Measurements from ENCODE around the gene UQCRHL. TPM values are rescaled to one million over a fixed set of nuclear protein-coding genes. Genes with fewer than 3 reads are reported as not detected.

Gene UQCRHL
- total and polyA plus RNA-seq, 2 of the 8 experiments (the other 6 are each of a cell fraction or from before 2014, with no cell fraction given) = 3.7 to 3.9 TPM

- Histone ChIP-seq H4K5ac (ENCODE audit: insufficient read length, low read depth, low read length) (no peak overlapping the region), H4K8ac (ENCODE audit: extremely low read depth, insufficient read depth, low read length) (no peak overlapping the region), H3K23ac (ENCODE audit: insufficient read length) (no peak overlapping the region), H2BK20ac (ENCODE audit: low read length) (no peak overlapping the region), H2AK5ac (ENCODE audit: low read depth, low read length) (no peak overlapping the region), H2BK5ac (ENCODE audit: low read depth, low read length) (no peak overlapping the region), H3K4ac (replicated peaks; ENCODE audit: insufficient read length, low read depth, low read length) (no peak overlapping the region), H2BK12ac (ENCODE audit: low read depth, low read length) (no peak overlapping the region), H3K9ac (replicated peaks in 1 of 4; ENCODE audit: extremely low read depth in 1 of 4, low read depth in 3 of 4, low read length in 3 of 4) (no peak overlapping the region), H3K79me2 (ENCODE audit: control insufficient read depth in 1 of 2, insufficient read depth in 2 of 2, low read length in 2 of 2) (no peaks in the 10 kb centered on the region), H3K27ac (ENCODE audit: low read depth, low read length) (no peak overlapping the region), H2AFZ (ENCODE audit: low read length) (no peak overlapping the region), H3K79me1 (ENCODE audit: low read depth, low read length) (0 out of 2 replicates have a peak, but pooled peaks cover 3% of the 10 kb centered on the region), H3K9me3 (ENCODE audit: insufficient read depth in 2 of 2, low read depth in 1 of 2, low read length in 1 of 2) (no peaks in the 10 kb centered on the region), H2BK15ac (ENCODE audit: low read length) (no peak overlapping the region), H3K4me3 (ENCODE audit: extremely low read depth in 1 of 4, insufficient read depth in 2 of 4, low read depth in 3 of 4, low read length in 4 of 4) (no peak overlapping the region), H3K4me2 (ENCODE audit: insufficient read depth in 1 of 2, low read depth in 2 of 2, low read length in 2 of 2) (no peak overlapping the region), H4K91ac (replicated peaks; ENCODE audit: insufficient read length, low read length) (no peak overlapping the region), H3K18ac (ENCODE audit: extremely low read depth, low read length) (no peak overlapping the region), H3K36me3 (ENCODE audit: control insufficient read depth in 2 of 4, insufficient read depth in 4 of 4, low read length in 3 of 4) (peaks cover 31 to 82% (median 60%) of the 10 kb centered on the region in 4 experiments), H3K56ac (replicated peaks; ENCODE audit: insufficient read length, low read depth, low read length) (no peak overlapping the region), H3K4me1 (replicated peaks in 1 of 4; ENCODE audit: control insufficient read depth in 3 of 4, insufficient read depth in 4 of 4, low read length in 3 of 4) (no peaks in the 10 kb centered on the region), H3K27me3 (replicated peaks in 1 of 4; ENCODE audit: control insufficient read depth in 3 of 4, extremely low read depth in 1 of 4, insufficient read depth in 3 of 4, low read length in 3 of 4) (no peaks in the 10 kb centered on the region), H4K20me1 (replicated peaks in 1 of 2; ENCODE audit: control insufficient read depth in 1 of 2, insufficient read depth in 2 of 2, low read length in 2 of 2) (peaks cover 3 to 6% of the 10 kb centered on the region in 2 experiments), H3K23me2 (ENCODE audit: low read depth, low read length) (no peaks in the 10 kb centered on the region), H2BK120ac (replicated peaks; ENCODE audit: low read depth, low read length) (no peak overlapping the region), H3K14ac (ENCODE audit: insufficient read length) (no peak overlapping the region)
- WGBS, 2 experiments (ENCODE audit: extremely low coverage in 1 of 2, insufficient coverage in 1 of 2, insufficient read length in 1 of 2, insufficient replicate concordance in 2 of 2, low coverage in 1 of 2, low lambda C conversion rate in 2 of 2, missing lambda C conversion rate in 1 of 2) = 92% methylated on average over 2 of the region's 2 CpGs; no CpG with 5 or more reads in 1 of the 2 experiments
- no peak for TF ChIP-seq KDM4A (IDR thresholded peaks at IDR 0.05; ENCODE audit: low read depth, low read length, severe bottlenecking)
- no peak for TF ChIP-seq CBX5 (IDR thresholded peaks at IDR 0.05; ENCODE audit: low read depth, low read length)
- TF ChIP-seq CEBPB (IDR thresholded peaks at IDR 0.05; ENCODE audit: low read depth, low read length) = no peak
- no peak for TF ChIP-seq NRF1 (IDR thresholded peaks at IDR 0.05; ENCODE audit: low read depth, low read length)
- TF ChIP-seq CHD2 (IDR thresholded peaks at IDR 0.05; ENCODE audit: low read length) = no peak
- FAIRE-seq (no peak), DNase-seq (ENCODE audit: low read depth in 1 of 2, low spot score in 2 of 2) (no peak)
- CTCF ChIA-PET (ENCODE audit: partially characterized antibody) = interaction anchor here (0.7 to 1.0 kb wide), 2 partner anchors 15 to 17 kb away, joined by 3 read pairs; no protein-coding TSS in a partner anchor
- POLR2A ChIA-PET (ENCODE audit: partially characterized antibody) = interaction anchor here (0.6 to 6.3 kb wide), 8 partner anchors 10 to 186 kb away, joined by 3 to 33 read pairs (median 4); no protein-coding TSS in a partner anchor
Measured at GRCh38 chr1:15775706-15776105, 31.7 kb downstream of the UQCRHL start.

All from H1 (cell line).